ENCODE results near the gene SBNO1. TPM values are rescaled to one million over a fixed set of nuclear protein-coding genes. Genes with fewer than 3 reads are reported as not detected.

Gene SBNO1
- polyA plus RNA-seq, 3 donors = 5.6 to 16.9 (median 11.4) TPM

DNA sequence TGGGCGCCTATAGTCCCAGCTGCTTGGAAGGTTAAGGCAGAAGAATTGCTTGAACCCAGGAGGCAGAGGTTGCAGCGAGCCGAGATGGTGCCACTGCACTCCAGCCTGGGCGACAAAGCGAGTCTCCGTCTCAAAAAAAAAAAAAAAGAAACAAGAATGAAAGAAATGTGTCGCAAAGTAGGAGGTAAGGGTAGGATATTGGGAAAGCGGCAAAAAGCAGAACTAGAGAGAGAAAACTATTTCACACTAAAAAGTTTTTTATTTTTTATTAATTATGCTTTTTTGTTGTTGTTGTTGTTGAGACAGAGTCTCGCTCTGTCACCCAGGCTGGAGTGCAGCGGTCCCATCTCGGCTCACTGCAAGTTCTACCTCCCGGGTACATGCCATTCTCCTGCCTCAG, 17.7 kb downstream of the SBNO1 start:
- H3K4me2 ChIP-seq (replicated peaks; ENCODE audit: extremely low read depth, low read length, poor library complexity, severe bottlenecking) = peak overlapping the region; percentile 7
- H2AFZ ChIP-seq (ENCODE audit: insufficient read depth, low read depth, low read length, poor library complexity, severe bottlenecking) = no peak overlapping the region
- Mint-ChIP-seq H3K27ac (peak overlapping the region; percentile 82 to 95 (median 89)), H3K36me3 (peaks cover 37 to 76% of the 10 kb centered on the region in 2 donors), H3K27me3 (ENCODE audit: low read depth in 3 of 3) (peaks cover 0 to 3% (median 0%) of the 10 kb centered on the region in 3 donors), H3K4me1 (peaks cover 26% of the 10 kb centered on the region), H3K9me3 (peaks cover 0 to 2% (median 0%) of the 10 kb centered on the region in 7 donors), H3K4me3 (peak overlapping the region; percentile 9 to 35)
- TF ChIP-seq, protein P1, sequence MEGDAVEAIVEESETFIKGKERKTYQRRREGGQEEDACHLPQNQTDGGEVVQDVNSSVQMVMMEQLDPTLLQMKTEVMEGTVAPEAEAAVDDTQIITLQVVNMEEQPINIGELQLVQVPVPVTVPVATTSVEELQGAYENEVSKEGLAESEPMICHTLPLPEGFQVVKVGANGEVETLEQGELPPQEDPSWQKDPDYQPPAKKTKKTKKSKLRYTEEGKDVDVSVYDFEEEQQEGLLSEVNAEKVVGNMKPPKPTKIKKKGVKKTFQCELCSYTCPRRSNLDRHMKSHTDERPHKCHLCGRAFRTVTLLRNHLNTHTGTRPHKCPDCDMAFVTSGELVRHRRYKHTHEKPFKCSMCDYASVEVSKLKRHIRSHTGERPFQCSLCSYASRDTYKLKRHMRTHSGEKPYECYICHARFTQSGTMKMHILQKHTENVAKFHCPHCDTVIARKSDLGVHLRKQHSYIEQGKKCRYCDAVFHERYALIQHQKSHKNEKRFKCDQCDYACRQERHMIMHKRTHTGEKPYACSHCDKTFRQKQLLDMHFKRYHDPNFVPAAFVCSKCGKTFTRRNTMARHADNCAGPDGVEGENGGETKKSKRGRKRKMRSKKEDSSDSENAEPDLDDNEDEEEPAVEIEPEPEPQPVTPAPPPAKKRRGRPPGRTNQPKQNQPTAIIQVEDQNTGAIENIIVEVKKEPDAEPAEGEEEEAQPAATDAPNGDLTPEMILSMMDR (IDR thresholded peaks at IDR 0.05) = no peak
- H3K4me1 ChIP-seq (ENCODE audit: control insufficient read depth in 1 of 2, insufficient read depth in 2 of 2, low read length in 2 of 2) = peaks cover 21 to 23% of the 10 kb centered on the region in 2 donors
- H3K9me3 ChIP-seq (replicated peaks in 1 of 2; ENCODE audit: control insufficient read depth in 1 of 2, insufficient read depth in 1 of 2, low read length in 2 of 2) = no peaks in the 10 kb centered on the region
- intact Hi-C loops (cut with micrococcal nuclease) = no loop called here
- peaks cover 41 to 55% of the 10 kb centered on the region in 2 donors for H3K36me3 ChIP-seq (replicated peaks in 1 of 2; ENCODE audit: control insufficient read depth in 1 of 2, insufficient read depth in 2 of 2, low read length in 2 of 2)
- H3K27ac ChIP-seq (ENCODE audit: low read depth in 1 of 2, low read length in 2 of 2) = peak overlapping the region; percentile 38 to 61
- peaks cover 66% of the 10 kb centered on the region for H4K20me1 ChIP-seq (ENCODE audit: insufficient read depth, low read length)
- H3K27me3 ChIP-seq (ENCODE audit: control insufficient read depth in 2 of 2, insufficient read depth in 2 of 2, low read length in 2 of 2) = no peaks in the 10 kb centered on the region
- peaks cover 71% of the 10 kb centered on the region for H3K79me2 ChIP-seq (ENCODE audit: insufficient read depth, low read length)
- DNase-seq = peak; percentile 18 to 48 (median 27)
- 83% methylated on average over 1 of the region's 12 CpGs for WGBS (ENCODE audit: insufficient coverage)
- H3K9ac ChIP-seq (ENCODE audit: insufficient read depth, low read length, poor library complexity, severe bottlenecking) = no peak overlapping the region
- H3K4me3 ChIP-seq (replicated peaks in 1 of 3; ENCODE audit: low read depth in 2 of 3, low read length in 3 of 3) = no peak overlapping the region

DNA sequence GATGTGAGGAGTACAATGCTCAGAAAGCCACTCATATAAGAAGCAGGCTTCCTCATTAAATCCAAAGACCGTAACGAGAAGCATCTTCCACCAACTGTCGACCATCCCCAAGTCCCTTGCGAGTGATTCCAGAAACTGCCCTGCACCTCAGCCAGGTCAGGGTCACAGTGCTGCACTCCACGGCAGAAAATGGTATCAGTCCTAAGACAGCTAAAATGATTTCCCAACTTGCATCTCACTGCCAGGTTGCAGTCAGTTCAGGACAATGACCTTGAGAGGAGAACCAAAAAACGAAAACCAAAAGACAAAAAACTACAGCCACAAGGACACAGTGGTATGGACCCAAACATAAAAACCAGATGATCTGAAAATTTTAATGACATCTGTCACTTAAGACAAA, 20.6 kb downstream of the SBNO1 start:
- WGBS (ENCODE audit: insufficient coverage) = 97% methylated on average over 5 of the region's 6 CpGs
- intact Hi-C loops (cut with micrococcal nuclease) = no loop called here
- H3K9me3 ChIP-seq (replicated peaks in 1 of 2; ENCODE audit: control insufficient read depth in 1 of 2, insufficient read depth in 1 of 2, low read length in 2 of 2) = no peaks in the 10 kb centered on the region
- H3K27me3 ChIP-seq (ENCODE audit: control insufficient read depth in 2 of 2, insufficient read depth in 2 of 2, low read length in 2 of 2) = no peaks in the 10 kb centered on the region
- Mint-ChIP-seq H3K4me1 (peaks cover 10% of the 10 kb centered on the region), H3K9me3 (no peaks in the 10 kb centered on the region), H3K27me3 (ENCODE audit: low read depth in 3 of 3) (no peaks in the 10 kb centered on the region), H3K4me3 (no peak overlapping the region), H3K36me3 (peaks cover 52 to 83% of the 10 kb centered on the region in 2 donors), H3K27ac (peak overlapping the region in 1 of 7 donors; percentile 16)
- peaks cover 64% of the 10 kb centered on the region for H4K20me1 ChIP-seq (ENCODE audit: insufficient read depth, low read length)
- H3K4me3 ChIP-seq (replicated peaks in 1 of 3; ENCODE audit: low read depth in 2 of 3, low read length in 3 of 3) = no peak overlapping the region
- no peak overlapping the region for H3K9ac ChIP-seq (ENCODE audit: insufficient read depth, low read length, poor library complexity, severe bottlenecking)
- H3K4me2 ChIP-seq (replicated peaks; ENCODE audit: extremely low read depth, low read length, poor library complexity, severe bottlenecking) = no peak overlapping the region
- DNase-seq = no peak
- peaks cover 11 to 13% of the 10 kb centered on the region in 2 donors for H3K4me1 ChIP-seq (ENCODE audit: control insufficient read depth in 1 of 2, insufficient read depth in 2 of 2, low read length in 2 of 2)
- H3K79me2 ChIP-seq (ENCODE audit: insufficient read depth, low read length) = peaks cover 66% of the 10 kb centered on the region
- peaks cover 61 to 68% of the 10 kb centered on the region in 2 donors for H3K36me3 ChIP-seq (replicated peaks in 1 of 2; ENCODE audit: control insufficient read depth in 1 of 2, insufficient read depth in 2 of 2, low read length in 2 of 2)
- TF ChIP-seq, protein P1 (IDR thresholded peaks at IDR 0.05) = no peak
- H3K27ac ChIP-seq (ENCODE audit: low read depth in 1 of 2, low read length in 2 of 2) = no peak overlapping the region
- H2AFZ ChIP-seq (ENCODE audit: insufficient read depth, low read depth, low read length, poor library complexity, severe bottlenecking) = no peak overlapping the region

Data from CD14-positive monocyte (primary cell).